Stomach (tissue), 9 donors: ENCODE results near the gene FBXL7. TPM values are rescaled to one million over a fixed set of nuclear protein-coding genes. Genes with fewer than 3 reads are reported as not detected.

Experiments
- DNase-seq, 2 donors: peaks; one replicate each; pipeline versions ENCODE4 v3.0.0 to v3.0.0-alpha.2; 2013 to 2019
- H3K27ac ChIP-seq, 5 donors: fragments of 200-600 bp in 4 of 5; sonication (generic) in 4 of 5; one replicate each; pipeline ENCODE4 v1.5.1; 2013 to 2019; ENCODE audit warnings: mild to moderate bottlenecking in 1 of 5, moderate library complexity in 1 of 5
- H3K27me3 ChIP-seq, 3 donors: fragments of 200-600 bp; sonication (generic); one replicate each; pipeline ENCODE4 v1.5.1; 2017 to 2019; ENCODE audit warnings: mixed run types in 1 of 3
- H3K36me3 ChIP-seq, 4 donors: fragments of 200-600 bp; sonication (generic); 1 replicate in 3 of 4; 2 replicates in 1 of 4; pipeline ENCODE4 v1.5.1; 2016 to 2019
- H3K4me1 ChIP-seq, 4 donors: fragments of 200-600 bp; sonication (generic); one replicate each; pipeline ENCODE4 v1.5.1; 2016 to 2019
- H3K4me3 ChIP-seq, 4 donors: fragments of 200-600 bp; sonication (generic) in 3 of 4; one replicate each; pipeline ENCODE4 v1.5.1; 2016 to 2019; ENCODE audit warnings: mild to moderate bottlenecking in 1 of 4
- H3K9me3 ChIP-seq, 4 donors: fragments of 200-600 bp; sonication (generic); one replicate each; pipeline ENCODE4 v1.5.1; 2016 to 2019
- CTCF ChIP-seq, 7 experiments: fragments of 450-650 bp in 4 of 7; fragments of 200-600 bp in 3 of 7; sonication (generic) in 3 of 7; IDR thresholded peaks; one replicate each; pipeline ENCODE4 v1.5.1; 2016 to 2019; ENCODE audit warnings: antibody characterized with exemption in 7 of 7, control low read depth in 2 of 7, mild to moderate bottlenecking in 1 of 7
- EP300 ChIP-seq: sonication (generic); formaldehyde crosslinking; IDR thresholded peaks from one replicate; pipeline ENCODE4 v1.6.1; 2017; ENCODE audit warnings: antibody characterized with exemption
- POLR2A ChIP-seq, 4 donors: fragments of 450-650 bp; IDR thresholded peaks; one replicate each; pipeline ENCODE4 v1.6.1; 2016; ENCODE audit warnings: antibody characterized with exemption in 4 of 4, control low read depth in 2 of 4, mild to moderate bottlenecking in 1 of 4, moderate library complexity in 1 of 4
- POLR2AphosphoS5 ChIP-seq, 3 donors: sonication (generic); formaldehyde crosslinking; IDR thresholded peaks; one replicate each; pipeline ENCODE4 v1.6.1; 2016; ENCODE audit warnings: antibody characterized with exemption in 3 of 3
- WGBS, 5 donors: extraction: QIAGEN DNeasy Blood & Tissue Kit in 3 of 5; methylation state at CpG; one replicate each; pipeline versions ENCODE4 v1.1.5 to v1.1.7; 2013 to 2018; 5-methylcytosine and 5-hydroxymethylcytosine counted together
- intact Hi-C: fragments of 100-400 bp; cut with DNase I; formaldehyde crosslinking; loops from one replicate; pipeline ENCODE4 v1.15.1; 2023; ENCODE audit warnings: low total_unique reads
- polyA plus RNA-seq, 3 donors: library from polyadenylated mRNA; stranded (reverse); fragments of 200-250 nt; gene quantifications; one replicate each; pipeline ENCODE4 v1.2.3, GENCODE V29; 2013
- total RNA-seq, 5 donors: library from RNA; depleted of rRNA; stranded (reverse); fragments of >200 nt; gene quantifications; one replicate each; pipeline versions ENCODE4 v1.1.0 to v1.2.3, GENCODE V29; 2014 to 2016
- donor health status: healthy with polysubstance abuse.
- donor health status: Bipolar disorder and iron deficiency.
- donor health status: healthy.

The FBXL7 gene
- total and polyA plus RNA-seq, 8 donors, result 3.6 to 17.1 (median 6.8) TPM

GRCh38 chr5:15785531-15785981, 285.6 kb downstream of the FBXL7 start:
- Histone ChIP-seq H3K36me3 (no peaks in the 10 kb centered on the region), H3K27me3 (no peaks in the 10 kb centered on the region), H3K4me3 (no peak overlapping the region), H3K27ac (no peak overlapping the region), H3K4me1 (peaks cover 0 to under 1% (median 0%) of the 10 kb centered on the region in 4 donors), H3K9me3 (no peaks in the 10 kb centered on the region)
- intact Hi-C loops, result no loop called here
- TF ChIP-seq CTCF (IDR thresholded peaks at IDR 0.05) (no peak), EP300 (no peak), POLR2AphosphoS5 (IDR thresholded peaks at IDR 0.05) (no peak), POLR2A (IDR thresholded peaks at IDR 0.05) (no peak)
- WGBS, 5 donors, result 67 to 81% (median 76%) methylated on average over 5 of the region's 5 CpGs
- DNase-seq, result peak in 1 of 2 donors; percentile 20

- intact Hi-C loops, result no loop called here
- Histone ChIP-seq H3K36me3 (no peaks in the 10 kb centered on the region), H3K27me3 (no peaks in the 10 kb centered on the region), H3K27ac (no peak overlapping the region), H3K4me1 (peaks cover 0 to 4% (median 0%) of the 10 kb centered on the region in 4 donors), H3K9me3 (no peaks in the 10 kb centered on the region), H3K4me3 (no peak overlapping the region)
- no peak for DNase-seq
- TF ChIP-seq CTCF (IDR thresholded peaks at IDR 0.05) (no peak), POLR2A (IDR thresholded peaks at IDR 0.05) (no peak), EP300 (no peak), POLR2AphosphoS5 (IDR thresholded peaks at IDR 0.05) (no peak)
These were observed 286.3 kb downstream of the FBXL7 start for GRCh38 chr5:15786326-15786725.

- H3K4me3 ChIP-seq, result no peak overlapping the region
- H3K27me3 ChIP-seq, result no peaks in the 10 kb centered on the region
- TF ChIP-seq POLR2A (IDR thresholded peaks at IDR 0.05) (no peak), EP300 (no peak), CTCF (IDR thresholded peaks at IDR 0.05) (no peak), POLR2AphosphoS5 (IDR thresholded peaks at IDR 0.05) (no peak)
- peaks cover 0 to 7% (median 3%) of the 10 kb centered on the region in 4 donors for H3K4me1 ChIP-seq
- H3K36me3 ChIP-seq, result no peaks in the 10 kb centered on the region
- H3K27ac ChIP-seq, result no peak overlapping the region
- no peaks in the 10 kb centered on the region for H3K9me3 ChIP-seq
- intact Hi-C loops, result no loop called here
- 70 to 80% (median 73%) methylated on average over 5 of the region's 5 CpGs for WGBS, 5 donors
- DNase-seq, result no peak
These were observed 286.9 kb downstream of the FBXL7 start for GRCh38 chr5:15786884-15787283.

- TF ChIP-seq EP300, result no peak
- TF ChIP-seq CTCF (IDR thresholded peaks at IDR 0.05), result no peak
- TF ChIP-seq POLR2A (IDR thresholded peaks at IDR 0.05), result no peak
- TF ChIP-seq POLR2AphosphoS5 (IDR thresholded peaks at IDR 0.05), result no peak
- H3K9me3 ChIP-seq, result no peaks in the 10 kb centered on the region
- peaks cover 0 to 11% (median 4%) of the 10 kb centered on the region in 4 donors for H3K4me1 ChIP-seq
- H3K27me3 ChIP-seq, result no peaks in the 10 kb centered on the region
- no peaks in the 10 kb centered on the region for H3K36me3 ChIP-seq
- no peak for DNase-seq
- no peak overlapping the region for H3K4me3 ChIP-seq
- no peak overlapping the region for H3K27ac ChIP-seq
- intact Hi-C loops, result no loop called here
- WGBS, 5 donors, result 55 to 65% (median 59%) methylated on average over 2 of the region's 2 CpGs
These were observed 287.7 kb downstream of the FBXL7 start for GRCh38 chr5:15787681-15788080.
